ENCODE measurements around the gene DCAF8L2. TPM values are rescaled to one million over a fixed set of nuclear protein-coding genes. Genes with fewer than 3 reads are reported as not detected.

Gene DCAF8L2
- total and polyA plus RNA-seq, 10 of the 15 experiments (the other 5 are each of a cell fraction or from before 2014, with no cell fraction given), result not detected

DNA sequence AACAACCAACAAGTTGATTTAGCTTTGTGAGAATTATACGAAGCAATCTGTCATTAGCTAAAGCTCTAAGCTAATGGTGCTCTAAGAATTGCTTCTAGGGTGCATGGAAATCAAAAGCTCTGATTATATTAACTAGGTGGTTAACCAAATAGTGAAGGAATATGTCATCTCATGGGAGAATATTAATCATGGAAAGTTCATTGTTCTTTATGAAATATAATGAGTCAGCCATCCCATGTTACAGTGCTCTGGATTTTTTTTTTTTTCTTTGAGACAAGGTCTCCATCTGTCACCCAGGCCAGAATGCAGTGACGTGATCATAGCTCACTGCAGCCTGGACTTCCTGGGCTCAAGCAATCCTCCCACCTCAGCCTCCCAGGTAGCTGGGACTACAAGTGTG lies 10.5 kb downstream of the DCAF8L2 start:
- Histone ChIP-seq H3K79me2 (ENCODE audit: control insufficient read depth, insufficient read depth, low read length) (no peaks in the 10 kb centered on the region), H3K9me3 (replicated peaks; ENCODE audit: control insufficient read depth, insufficient read depth, low read length) (no peaks in the 10 kb centered on the region), H3K27me3 (replicated peaks in 1 of 2; ENCODE audit: control insufficient read depth in 2 of 2, insufficient read depth in 2 of 2, low read length in 1 of 2) (no peaks in the 10 kb centered on the region), H3K9ac (ENCODE audit: control insufficient read depth, insufficient read depth, low read length) (no peak overlapping the region), H3K4me1 (ENCODE audit: control insufficient read depth, insufficient read depth, low read length) (no peaks in the 10 kb centered on the region), H3K4me3 (no peak overlapping the region), H3K36me3 (ENCODE audit: control insufficient read depth in 2 of 2, insufficient read depth in 2 of 2, low read length in 1 of 2) (no peaks in the 10 kb centered on the region), H4K20me1 (ENCODE audit: control insufficient read depth, insufficient read depth) (no peaks in the 10 kb centered on the region), H3K27ac (ENCODE audit: control insufficient read depth, insufficient read depth) (no peak overlapping the region), H2AFZ (ENCODE audit: control insufficient read depth, low read depth, low read length) (no peak overlapping the region), H3K4me2 (ENCODE audit: control insufficient read depth, insufficient read depth) (no peak overlapping the region)
- RAD21 ChIA-PET (ENCODE audit: unreplicated experiment), result interaction anchor here (0.6 kb wide), 1 partner anchor 341 kb away, joined by 3 read pairs; no protein-coding TSS in a partner anchor
- SMC1A ChIA-PET (ENCODE audit: uncharacterized antibody, unreplicated experiment), result interaction anchor here (0.7 kb wide), 2 partner anchors 577 to 1027 kb away, joined by 4 to 6 read pairs; no protein-coding TSS in a partner anchor
- CTCF ChIA-PET, result interaction anchor here (0.6 kb wide), 1 partner anchor 37 kb away, joined by 3 read pairs; no protein-coding TSS in a partner anchor
- no TSS peak for BruUV-seq (replicated peaks)
- WGBS (ENCODE audit: insufficient coverage, insufficient replicate concordance, low lambda C conversion rate, missing lambda C conversion rate), result 0% methylated on average over 2 of the region's 2 CpGs
- DNase-seq (ENCODE audit: low read depth, low spot score), result no peak
- in situ Hi-C loops (cut with MboI), result no loop called here
- no peak for FAIRE-seq
- no peak for ATAC-seq
- TF ChIP-seq NFXL1 (IDR thresholded peaks at IDR 0.05; ENCODE audit: borderline replicate concordance), result no peak
- TF ChIP-seq ETV6 (conservative IDR thresholded peaks at IDR 0.05 in 1 of 2, IDR thresholded peaks at IDR 0.05 in 1 of 2; ENCODE audit: borderline replicate concordance in 1 of 2, low read depth in 1 of 2), result no peak
- TF ChIP-seq, protein P1, sequence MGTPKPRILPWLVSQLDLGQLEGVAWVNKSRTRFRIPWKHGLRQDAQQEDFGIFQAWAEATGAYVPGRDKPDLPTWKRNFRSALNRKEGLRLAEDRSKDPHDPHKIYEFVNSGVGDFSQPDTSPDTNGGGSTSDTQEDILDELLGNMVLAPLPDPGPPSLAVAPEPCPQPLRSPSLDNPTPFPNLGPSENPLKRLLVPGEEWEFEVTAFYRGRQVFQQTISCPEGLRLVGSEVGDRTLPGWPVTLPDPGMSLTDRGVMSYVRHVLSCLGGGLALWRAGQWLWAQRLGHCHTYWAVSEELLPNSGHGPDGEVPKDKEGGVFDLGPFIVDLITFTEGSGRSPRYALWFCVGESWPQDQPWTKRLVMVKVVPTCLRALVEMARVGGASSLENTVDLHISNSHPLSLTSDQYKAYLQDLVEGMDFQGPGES (IDR thresholded peaks at IDR 0.05), result no peak
- no peak for TF ChIP-seq ZNF622 (IDR thresholded peaks at IDR 0.05)
- no peak for TF ChIP-seq SPI1 (IDR thresholded peaks at IDR 0.05; ENCODE audit: borderline replicate concordance, insufficient read depth, low read depth, low read length)
- no peak for TF ChIP-seq STAT3 (IDR thresholded peaks at IDR 0.05; ENCODE audit: low read depth, low read length)
- TF ChIP-seq CBX5 (IDR thresholded peaks at IDR 0.05; ENCODE audit: low read depth), result no peak
- intact Hi-C loops (cut with micrococcal nuclease; ENCODE audit: unreplicated experiment), result no loop called here
- POLR2A ChIA-PET, result no interaction called here

All from GM12878 (cell line).